SK-N-MC (cell line): ENCODE data around the gene NINL.

Experiments
- DNase-seq: peaks from one replicate; pipeline ENCODE4 v3.0.0-alpha.2; 2011; ENCODE audit warnings: low read depth, low spot score
- H3K27ac ChIP-seq: fragments of 200-600 bp; sonication (generic); 2 replicates; pipeline ENCODE4 v1.5.1; 2016; ENCODE audit warnings: mixed run types
- H3K36me3 ChIP-seq: fragments of 200-600 bp; sonication (generic); 2 replicates; pipeline ENCODE4 v1.6.1; 2017; ENCODE audit warnings: antibody characterized with exemption, low read length, mixed read lengths; ENCODE audit not compliant: insufficient read depth
- H3K4me3 ChIP-seq: fragments of 200-600 bp; sonication (generic); 2 replicates; pipeline ENCODE4 v1.5.1; 2016
- H3K9ac ChIP-seq: fragments of 200-600 bp; sonication (generic); 2 replicates; pipeline ENCODE4 v1.8.0; 2017; ENCODE audit warnings: mixed run types, mixed read lengths; ENCODE audit not compliant: insufficient read length
- H3K9me3 ChIP-seq: fragments of 200-600 bp; sonication (generic); 2 replicates; pipeline ENCODE4 v1.6.1; 2017; ENCODE audit warnings: low read depth, mild to moderate bottlenecking, antibody characterized with exemption, low read length, moderate library complexity, mixed read lengths
- EZH2 ChIP-seq: fragments of 200-600 bp; sonication (generic); IDR thresholded peaks from one replicate; pipeline ENCODE4 v1.6.1; 2017; ENCODE audit warnings: antibody characterized with exemption
- FOXP2 ChIP-seq: optimal IDR thresholded peaks from 2 replicates; pipeline ENCODE3; 2011; ENCODE audit warnings: mild to moderate bottlenecking, moderate library complexity; ENCODE audit not compliant: insufficient read depth; ENCODE audit errors: extremely low read length, control extremely low read depth
- POLR2AphosphoS5 ChIP-seq: IDR thresholded peaks from 2 replicates; pipeline ENCODE4 v1.6.1; 2012; ENCODE audit warnings: mild to moderate bottlenecking, low read depth, low read length, borderline replicate concordance

Gene NINL

GRCh38 chr20:25408170-25408547, 177.2 kb downstream of the NINL start:
- TF ChIP-seq EZH2 (no peak), POLR2AphosphoS5 (no peak), FOXP2 (no peak)
- H3K27ac ChIP-seq = peak overlapping the region; percentile 86
- no peaks in the 10 kb centered on the region; the same call in 1 of the 2 replicates for H3K9me3 ChIP-seq
- peak overlapping the region; percentile 93 for H3K4me3 ChIP-seq
- no peak for DNase-seq
- peak overlapping the region; percentile 99 for H3K9ac ChIP-seq
- peaks cover 14% of the 10 kb centered on the region for H3K36me3 ChIP-seq

- Histone ChIP-seq H3K36me3 (peaks cover 14% of the 10 kb centered on the region), H3K9ac (peak within 1 kb of the TSS; percentile 99), H3K9me3 (no peaks in the 10 kb centered on the region; the same call in 1 of the 2 replicates), H3K4me3 (peak within 1 kb of the TSS; percentile 93), H3K27ac (peak within 1 kb of the TSS; percentile 86)
- DNase-seq = peak; percentile 73
- TF ChIP-seq POLR2AphosphoS5 (peak; percentile 95), FOXP2 (no peak), EZH2 (no peak)
These were observed 177.8 kb downstream of the NINL start, which contains the start of gene GINS1 for GRCh38 chr20:25407311-25408169. Gene GINS1, plus strand, starts transcription at chr20:25407673. Its CDS starts 148 bp downstream, at chr20:25407821.
